H9 (cell line): ENCODE results near the gene ADARB2. TPM values are rescaled to one million over a fixed set of nuclear protein-coding genes. Genes with fewer than 3 reads are reported as not detected.

Experiments
- DNase-seq: peaks from one replicate; pipeline ENCODE4 v3.0.0-alpha.2; 2017
- H2AFZ ChIP-seq: one replicate; pipeline ENCODE4 v1.6.1; 2013; ENCODE audit warnings: mild to moderate bottlenecking, low read length, control low read depth, moderate library complexity
- H2AK5ac ChIP-seq: 2 replicates; pipeline ENCODE4 v1.6.1; 2013; ENCODE audit warnings: low read length, control low read depth, mixed read lengths; ENCODE audit not compliant: insufficient read length
- H2BK120ac ChIP-seq: one replicate; pipeline ENCODE4 v1.6.1; 2013; ENCODE audit warnings: low read depth, mild to moderate bottlenecking, low read length, control low read depth, inconsistent platforms; ENCODE audit not compliant: poor library complexity, severe bottlenecking
- H2BK12ac ChIP-seq: 2 replicates; pipeline ENCODE4 v1.6.1; 2013; ENCODE audit warnings: low read length, control low read depth, mixed read lengths, low read depth; ENCODE audit not compliant: insufficient read length
- H2BK15ac ChIP-seq: 2 replicates; pipeline ENCODE4 v1.6.1; 2013; ENCODE audit warnings: low read depth, low read length, control low read depth
- H2BK20ac ChIP-seq: one replicate; pipeline ENCODE4 v1.6.1; 2013; ENCODE audit warnings: low read depth, mild to moderate bottlenecking, low read length, control low read depth, inconsistent platforms; ENCODE audit not compliant: poor library complexity, severe bottlenecking
- H2BK5ac ChIP-seq: 2 replicates; pipeline ENCODE4 v1.6.1; 2013; ENCODE audit warnings: low read length, control low read depth, mixed read lengths; ENCODE audit not compliant: insufficient read length
- H3K14ac ChIP-seq: 2 replicates; pipeline ENCODE4 v1.6.1; 2013; ENCODE audit warnings: low read length, control low read depth; ENCODE audit not compliant: insufficient read depth
- H3K18ac ChIP-seq: 2 replicates; pipeline ENCODE4 v1.6.1; 2013; ENCODE audit warnings: low read depth, mild to moderate bottlenecking, mixed read lengths, low read length, control low read depth; ENCODE audit not compliant: insufficient read length
- H3K23ac ChIP-seq: 2 replicates; pipeline ENCODE4 v1.6.1; 2013; ENCODE audit warnings: low read length, control low read depth, mixed read lengths, low read depth; ENCODE audit not compliant: insufficient read length
- H3K23me2 ChIP-seq: 2 replicates; pipeline ENCODE4 v1.6.1; 2013; ENCODE audit warnings: low read depth, mild to moderate bottlenecking, mixed read lengths, low read length, control low read depth; ENCODE audit not compliant: insufficient read length, poor library complexity, severe bottlenecking
- H3K27ac ChIP-seq: 2 replicates; pipeline ENCODE4 v1.5.1; 2013; ENCODE audit warnings: low read length, control low read depth, mixed read lengths, low read depth; ENCODE audit not compliant: insufficient read length
- H3K27me3 ChIP-seq: 2 replicates; pipeline ENCODE4 v1.6.1; 2013; ENCODE audit warnings: low read length, control low read depth, inconsistent platforms; ENCODE audit not compliant: insufficient read depth
- H3K4ac ChIP-seq: 2 replicates; pipeline ENCODE4 v1.6.1; 2013; ENCODE audit warnings: low read depth, mild to moderate bottlenecking, control low read depth, inconsistent platforms, low read length, moderate library complexity
- H3K4me1 ChIP-seq: 2 replicates; pipeline ENCODE4 v1.6.1; 2013; ENCODE audit warnings: low read length, control low read depth, inconsistent platforms; ENCODE audit not compliant: insufficient read depth
- H3K4me2 ChIP-seq: 2 replicates; pipeline ENCODE4 v1.6.1; 2013; ENCODE audit warnings: low read length, control low read depth, mixed read lengths; ENCODE audit not compliant: insufficient read length, insufficient read depth
- H3K56ac ChIP-seq: 2 replicates; pipeline ENCODE4 v1.6.1; 2013; ENCODE audit warnings: low read depth, mild to moderate bottlenecking, mixed read lengths, low read length, control low read depth; ENCODE audit not compliant: insufficient read length
- H3K79me1 ChIP-seq: 2 replicates; pipeline ENCODE4 v1.6.1; 2013; ENCODE audit warnings: low read depth, mild to moderate bottlenecking, moderate library complexity, low read length, control low read depth, inconsistent platforms; ENCODE audit not compliant: insufficient read depth, poor library complexity, severe bottlenecking
- H3K79me2 ChIP-seq: 2 replicates; pipeline ENCODE4 v1.6.1; 2013; ENCODE audit warnings: low read length, control low read depth, inconsistent platforms; ENCODE audit not compliant: insufficient read depth
- H3K9ac ChIP-seq: 2 replicates; pipeline ENCODE4 v1.6.1; 2013; ENCODE audit warnings: low read length, control low read depth, mixed read lengths; ENCODE audit not compliant: insufficient read length; ENCODE audit errors: extremely low read depth
- H3K9me3 ChIP-seq: one replicate; pipeline ENCODE4 v1.6.1; 2013; ENCODE audit warnings: low read depth, low read length, inconsistent platforms; ENCODE audit not compliant: control insufficient read depth
- H3T11ph ChIP-seq: one replicate; pipeline ENCODE4 v1.6.1; 2013; ENCODE audit warnings: mild to moderate bottlenecking, low read length, control low read depth, inconsistent platforms
- H4K20me1 ChIP-seq: one replicate; pipeline ENCODE4 v1.6.1; 2013; ENCODE audit not compliant: control insufficient read depth, insufficient read length, insufficient read depth
- H4K5ac ChIP-seq: 2 replicates; pipeline ENCODE4 v1.6.1; 2013; ENCODE audit warnings: low read depth, mild to moderate bottlenecking, mixed read lengths, low read length, control low read depth; ENCODE audit not compliant: insufficient read length
- H4K8ac ChIP-seq: replicated peaks from 2 replicates; pipeline ENCODE4 v1.6.1; 2013; ENCODE audit warnings: low read length, control low read depth, mixed read lengths, low read depth; ENCODE audit not compliant: insufficient read length
- H4K91ac ChIP-seq: 2 replicates; pipeline ENCODE4 v1.6.1; 2013; ENCODE audit warnings: low read depth, mild to moderate bottlenecking, moderate library complexity, mixed read lengths, low read length, control low read depth; ENCODE audit not compliant: insufficient read length
- H3K27ac Mint-ChIP-seq, 3 experiments: 2 replicates in 2 of 3; 3 replicates in 1 of 3; pipeline ENCODE4 v1.8.0; 2020 to 2021; ENCODE audit warnings: mixed read lengths in 3 of 3, mild to moderate bottlenecking in 1 of 3, moderate library complexity in 1 of 3
- H3K27me3 Mint-ChIP-seq: 2 replicates; pipeline ENCODE4 v1.8.0; 2021; ENCODE audit warnings: low read depth, mild to moderate bottlenecking, moderate library complexity, mixed read lengths
- H3K36me3 Mint-ChIP-seq, 3 experiments: 2 replicates in 2 of 3; 3 replicates in 1 of 3; pipeline ENCODE4 v1.8.0; 2020 to 2021; ENCODE audit warnings: low read depth in 3 of 3, mixed read lengths in 3 of 3; ENCODE audit not compliant: insufficient read depth in 1 of 3
- H3K4me1 Mint-ChIP-seq, 2 experiments: 2 replicates each; pipeline ENCODE4 v1.8.0; 2020; ENCODE audit warnings: mixed read lengths in 2 of 2
- H3K4me3 Mint-ChIP-seq, 2 experiments: 2 replicates in 1 of 2; 3 replicates in 1 of 2; pipeline ENCODE4 v1.8.0; 2020 to 2021; ENCODE audit warnings: mild to moderate bottlenecking in 2 of 2, mixed read lengths in 2 of 2, moderate library complexity in 1 of 2
- H3K9me3 Mint-ChIP-seq, 2 experiments: 2 replicates in 1 of 2; 3 replicates in 1 of 2; pipeline ENCODE4 v1.8.0; 2020; ENCODE audit warnings: mild to moderate bottlenecking in 2 of 2, mixed read lengths in 2 of 2, moderate library complexity in 1 of 2
- CTCF ChIP-seq: fragments of 200-600 bp; sonication (generic); conservative IDR thresholded peaks from 3 replicates; pipeline ENCODE4 v1.8.0; 2021; ENCODE audit warnings: antibody characterized with exemption, mild to moderate bottlenecking
- WGBS: extraction: QIAGEN DNeasy Blood & Tissue Kit; methylation state at CpG from one replicate; pipeline ENCODE4 v1.1.7; 2013; ENCODE audit warnings: missing lambda C conversion rate, low lambda C conversion rate, mixed read lengths; ENCODE audit not compliant: insufficient read length; ENCODE audit errors: extremely low coverage; 5-methylcytosine and 5-hydroxymethylcytosine counted together
- total RNA-seq: library from RNA; stranded (reverse); gene quantifications from 2 replicates; pipeline ENCODE4 v1.2.1, GENCODE V29; 2021

ADARB2 gene
- total RNA-seq, 1 experiment from 2014 or later = 0.87 TPM

- H3K4me1 ChIP-seq = no peaks in the 10 kb centered on the region
- DNase-seq = no peak
- H4K8ac ChIP-seq = no peak overlapping the region
- H3K4me1 Mint-ChIP-seq = peaks cover 6 to 21% of the 10 kb centered on the region in 2 experiments
- no peak overlapping the region for H2BK12ac ChIP-seq
- no peak overlapping the region for H4K91ac ChIP-seq
- no peaks in the 10 kb centered on the region for H4K20me1 ChIP-seq
- H2BK120ac ChIP-seq = no peak overlapping the region
- no peak overlapping the region for H3K4me3 Mint-ChIP-seq
- H3K27me3 Mint-ChIP-seq = peaks cover 5% of the 10 kb centered on the region
- H3K9me3 ChIP-seq = no peaks in the 10 kb centered on the region
- no peak overlapping the region for H2BK5ac ChIP-seq
- no peak for TF ChIP-seq CTCF
- H3K79me1 ChIP-seq = no peaks in the 10 kb centered on the region
- WGBS = no CpG with 5 or more reads among the region's 9 CpGs
- no peak overlapping the region for H4K5ac ChIP-seq
- H3K36me3 Mint-ChIP-seq = no peaks in the 10 kb centered on the region
- H3K9ac ChIP-seq = no peak overlapping the region
- H3K18ac ChIP-seq = no peak overlapping the region
- H3K14ac ChIP-seq = no peak overlapping the region
- H2AK5ac ChIP-seq = no peak overlapping the region
- H3K27me3 ChIP-seq = no peaks in the 10 kb centered on the region
- H3K27ac ChIP-seq = no peak overlapping the region
- no peaks in the 10 kb centered on the region for H3K9me3 Mint-ChIP-seq
- no peak overlapping the region; a peak in 1 of 7 replicates for H3K27ac Mint-ChIP-seq
- no peak overlapping the region for H2BK15ac ChIP-seq
- H2BK20ac ChIP-seq = no peak overlapping the region
- H3K4me2 ChIP-seq = no peak overlapping the region
- no peak overlapping the region for H3K56ac ChIP-seq
- H3K23me2 ChIP-seq = no peaks in the 10 kb centered on the region
- no peaks in the 10 kb centered on the region for H3K79me2 ChIP-seq
- no peak overlapping the region for H3K4ac ChIP-seq
- H2AFZ ChIP-seq = no peak overlapping the region
- H3K23ac ChIP-seq = no peak overlapping the region
- no peak overlapping the region for H3T11ph ChIP-seq
These were observed 559.4 kb downstream of the ADARB2 start for GRCh38 chr10:1177936-1178335.
